DOHH2 (cell line): ENCODE data around the gene CDC37L1.

Experiments used
- CTCF ChIP-seq: fragments of 200-600 bp; sonication (generic); IDR thresholded peaks from one replicate; pipeline ENCODE4 v1.5.1; 2014; ENCODE audit warnings: antibody characterized with exemption, mild to moderate bottlenecking, low read depth, low read length; ENCODE audit not compliant: poor library complexity, severe bottlenecking
- EZH2phosphoT487 ChIP-seq: fragments of 200-600 bp; sonication (generic); IDR thresholded peaks from 2 replicates; pipeline ENCODE4 v1.6.1; 2017; ENCODE audit warnings: borderline replicate concordance, mild to moderate bottlenecking, antibody characterized with exemption, low read length, moderate library complexity, mixed read lengths

GRCh38 chr9:4654538-4654937 is 24.8 kb upstream of the CDC37L1 start:
- TF ChIP-seq CTCF (no peak), EZH2phosphoT487 (no peak)
